ENCODE data around the gene DCANP1.

Gene DCANP1

DNA sequence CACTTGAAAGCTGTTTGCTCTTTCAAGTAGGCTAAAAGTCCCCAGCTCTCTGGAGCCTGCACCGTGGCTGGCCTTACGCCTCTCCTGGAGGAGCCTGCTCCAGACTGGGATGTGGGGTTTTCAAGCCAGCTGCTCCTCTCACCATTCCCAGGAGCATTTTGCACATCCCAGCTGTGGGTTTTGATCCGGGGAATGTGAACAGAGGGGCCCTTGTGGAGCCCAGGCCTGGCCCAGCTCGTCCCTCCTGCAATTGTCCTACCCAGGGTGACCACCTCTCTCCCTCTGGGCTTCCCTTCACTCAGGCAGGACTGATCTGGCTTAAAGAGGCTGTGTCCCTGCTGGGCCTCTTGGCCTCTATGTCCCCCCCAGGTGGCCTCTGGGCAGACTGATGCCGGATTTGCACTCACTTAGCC is 37.5 kb upstream of the DCANP1 start:
- TF ChIP-seq, protein P1, sequence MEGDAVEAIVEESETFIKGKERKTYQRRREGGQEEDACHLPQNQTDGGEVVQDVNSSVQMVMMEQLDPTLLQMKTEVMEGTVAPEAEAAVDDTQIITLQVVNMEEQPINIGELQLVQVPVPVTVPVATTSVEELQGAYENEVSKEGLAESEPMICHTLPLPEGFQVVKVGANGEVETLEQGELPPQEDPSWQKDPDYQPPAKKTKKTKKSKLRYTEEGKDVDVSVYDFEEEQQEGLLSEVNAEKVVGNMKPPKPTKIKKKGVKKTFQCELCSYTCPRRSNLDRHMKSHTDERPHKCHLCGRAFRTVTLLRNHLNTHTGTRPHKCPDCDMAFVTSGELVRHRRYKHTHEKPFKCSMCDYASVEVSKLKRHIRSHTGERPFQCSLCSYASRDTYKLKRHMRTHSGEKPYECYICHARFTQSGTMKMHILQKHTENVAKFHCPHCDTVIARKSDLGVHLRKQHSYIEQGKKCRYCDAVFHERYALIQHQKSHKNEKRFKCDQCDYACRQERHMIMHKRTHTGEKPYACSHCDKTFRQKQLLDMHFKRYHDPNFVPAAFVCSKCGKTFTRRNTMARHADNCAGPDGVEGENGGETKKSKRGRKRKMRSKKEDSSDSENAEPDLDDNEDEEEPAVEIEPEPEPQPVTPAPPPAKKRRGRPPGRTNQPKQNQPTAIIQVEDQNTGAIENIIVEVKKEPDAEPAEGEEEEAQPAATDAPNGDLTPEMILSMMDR (IDR thresholded peaks at IDR 0.05; ENCODE audit: low read depth, low read length), result no peak
- no peak for DNase-seq (ENCODE audit: extremely low read depth, low read depth)

DNA sequence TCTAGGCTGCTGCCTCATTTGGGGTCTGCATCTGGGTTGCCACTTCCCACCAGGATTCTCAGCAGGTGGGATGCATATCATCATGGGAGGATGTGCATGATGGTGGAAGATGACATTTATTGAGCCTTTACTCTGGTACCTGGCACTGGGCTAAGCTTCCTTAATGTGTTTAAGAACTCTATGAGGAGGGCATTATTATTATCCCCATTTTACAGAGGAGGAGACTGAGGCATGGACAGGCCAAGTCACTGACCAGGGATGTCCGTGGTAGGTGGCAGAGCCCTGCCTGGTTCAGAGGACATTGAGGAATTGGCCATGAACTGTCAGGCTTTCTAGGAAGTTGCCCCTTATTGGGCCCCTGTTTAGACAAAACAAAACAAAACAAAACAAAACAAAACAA is 36.1 kb upstream of the DCANP1 start:
- DNase-seq (ENCODE audit: extremely low read depth, low read depth), result no peak
- TF ChIP-seq, protein P1 (IDR thresholded peaks at IDR 0.05; ENCODE audit: low read depth, low read length), result no peak

DNA sequence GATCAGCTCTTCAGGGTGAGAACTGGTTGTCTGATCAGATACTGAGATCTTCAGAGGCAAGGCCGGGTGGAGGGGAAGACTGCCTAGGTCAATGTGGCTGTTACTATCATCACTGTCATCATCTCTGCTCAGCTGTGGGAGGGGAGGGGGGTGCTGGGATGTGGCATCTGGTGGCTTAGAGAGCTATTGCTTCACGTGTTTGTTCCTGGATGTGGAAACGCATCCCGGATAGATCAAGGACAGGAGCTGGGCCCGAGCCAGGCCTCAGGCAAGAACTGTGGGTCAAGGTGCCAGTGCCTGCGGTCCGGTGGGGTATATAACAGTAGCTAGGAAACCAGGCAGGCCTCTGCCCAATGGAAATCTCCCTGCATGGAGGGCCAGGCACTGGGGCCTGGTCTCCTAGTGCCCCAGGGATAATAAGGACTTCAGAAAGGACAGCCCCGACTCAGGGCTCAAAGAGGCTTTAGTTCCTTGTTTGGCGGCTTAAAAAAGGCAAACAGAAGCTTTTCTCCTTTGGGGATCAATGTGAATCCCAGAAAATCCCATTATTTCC is 35.3 kb upstream of the DCANP1 start:
- TF ChIP-seq, protein P1 (IDR thresholded peaks at IDR 0.05; ENCODE audit: low read depth, low read length), result no peak

DNA sequence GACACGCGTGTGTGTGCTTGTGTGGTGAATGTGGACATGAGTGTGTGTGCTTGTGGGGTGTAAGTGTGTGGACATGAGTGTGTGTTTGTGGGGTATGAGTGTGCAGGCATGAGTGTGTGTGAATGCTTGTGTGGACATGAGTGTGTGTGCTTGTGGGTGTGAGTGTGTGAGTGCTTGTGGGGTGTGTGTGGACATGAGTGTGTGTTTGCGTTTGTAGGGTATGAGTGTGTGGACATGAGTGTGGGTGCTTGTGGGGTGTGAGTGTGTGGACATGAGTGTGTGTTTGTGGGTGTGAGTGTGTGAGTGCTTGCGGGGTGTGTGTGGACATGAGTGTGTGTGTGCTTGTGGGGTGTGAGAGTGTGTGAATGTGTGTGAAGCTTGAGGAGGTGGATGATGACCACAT is 34.8 kb upstream of the DCANP1 start:
- TF ChIP-seq, protein P1 (IDR thresholded peaks at IDR 0.05; ENCODE audit: low read depth, low read length), result no peak
- DNase-seq (ENCODE audit: extremely low read depth, low read depth), result no peak

More for the DNA sequence above, 35.3 kb upstream of the DCANP1 start:
- DNase-seq (ENCODE audit: extremely low read depth, low read depth), result no peak

DNA sequence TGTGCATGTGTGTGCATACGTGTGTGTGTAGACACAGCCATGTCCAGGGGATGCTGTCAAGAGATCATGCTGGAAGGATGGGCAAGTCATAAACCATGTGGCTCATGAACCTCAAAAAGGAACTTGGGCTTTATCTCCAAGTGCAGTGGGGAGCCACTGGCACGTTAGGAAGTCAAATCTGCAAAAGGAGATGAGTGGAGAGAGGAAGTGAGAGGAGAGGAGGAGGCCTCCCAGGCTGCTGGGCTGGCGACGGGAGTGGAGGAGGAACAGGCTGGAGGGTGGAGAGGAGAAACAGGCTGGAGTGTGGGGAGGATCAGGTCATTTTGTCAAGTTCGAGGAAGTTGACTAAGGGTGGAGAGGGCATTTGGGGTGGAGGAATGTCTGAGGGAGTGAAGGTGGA is 34.2 kb upstream of the DCANP1 start:
- no peak for DNase-seq (ENCODE audit: extremely low read depth, low read depth)
- TF ChIP-seq, protein P1 (IDR thresholded peaks at IDR 0.05; ENCODE audit: low read depth, low read length), result no peak

DNA sequence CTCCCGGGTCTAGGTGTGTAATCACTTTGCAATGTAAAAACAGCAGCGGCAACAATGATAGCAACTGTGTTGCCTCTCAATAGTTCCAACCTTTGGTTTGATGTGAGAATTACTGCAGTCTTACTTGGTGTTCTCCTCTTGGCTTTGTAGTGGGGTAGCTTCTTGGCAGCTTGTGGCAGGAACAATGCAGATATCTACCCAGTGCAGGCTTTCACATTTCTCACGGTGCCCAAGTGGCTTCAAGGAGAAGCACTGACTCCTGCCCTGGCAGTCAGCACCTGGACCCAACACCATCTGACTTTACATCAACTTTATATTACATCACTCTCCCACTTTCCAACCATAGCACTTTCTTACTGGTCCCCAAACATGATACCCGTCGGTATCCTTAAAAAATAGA is 33.4 kb upstream of the DCANP1 start:
- TF ChIP-seq, protein P1 (IDR thresholded peaks at IDR 0.05; ENCODE audit: low read depth, low read length), result no peak
- DNase-seq (ENCODE audit: extremely low read depth, low read depth), result no peak

DNA sequence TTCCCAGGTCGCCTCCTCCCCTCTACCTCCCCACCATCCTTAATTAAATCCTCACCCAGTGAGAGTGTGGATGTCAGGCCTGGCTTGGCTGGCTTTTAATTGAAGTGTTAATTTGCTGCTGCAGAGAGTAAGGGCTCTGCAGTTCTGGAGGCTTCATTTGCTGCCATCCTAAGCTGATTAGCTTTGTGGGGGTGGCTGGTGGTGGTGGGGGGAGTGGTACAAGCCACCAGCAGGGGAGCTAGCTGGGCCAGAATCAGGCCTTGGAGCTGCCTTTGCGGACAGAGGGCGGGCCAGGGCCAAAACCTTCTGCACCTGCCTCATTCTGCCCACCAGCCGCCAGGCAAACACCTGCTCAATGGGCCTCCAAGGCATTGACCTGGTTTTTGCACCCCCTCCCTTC is 31.8 kb upstream of the DCANP1 start:
- TF ChIP-seq, protein P1 (IDR thresholded peaks at IDR 0.05; ENCODE audit: low read depth, low read length), result no peak
- DNase-seq (ENCODE audit: extremely low read depth, low read depth), result no peak
